B cell (primary cell): ENCODE measurements around the gene ADAM11. TPM values are rescaled to one million over a fixed set of nuclear protein-coding genes. Genes with fewer than 3 reads are reported as not detected.

Experiments used
- ATAC-seq: fragments of 200-7000 bp; cut with Tn5 transposase; one replicate; pipeline ENCODE4 v1.10.0; 2021; ENCODE audit warnings: low read depth, mild to moderate bottlenecking, moderate number of reproducible peaks, moderate library complexity
- CTCF ChIA-PET: fragments of 350-600 bp; sonication (Branson Sonifier 250); formaldehyde crosslinking; loops from one replicate; lab custom pipeline; 2021; ENCODE audit warnings: antibody characterized with exemption, inconsistent platforms; lab: Charles Lee
- POLR2A ChIA-PET: fragments of 350-600 bp; sonication (Branson Sonifier 250); formaldehyde crosslinking; loops from one replicate; lab custom pipeline; 2021; ENCODE audit warnings: antibody characterized with exemption; lab: Charles Lee
- DNase-seq: peaks from one replicate; pipeline ENCODE4 v3.0.0; 2013
- H2AFZ ChIP-seq: 2 replicates; pipeline ENCODE4 v1.6.1; 2012; ENCODE audit warnings: mild to moderate bottlenecking, low read depth, low read length; ENCODE audit not compliant: insufficient read depth, poor library complexity, severe bottlenecking
- H3K27ac ChIP-seq, 2 donors: 1 replicate in 1 of 2; 2 replicates in 1 of 2; pipeline ENCODE4 v1.5.1; 2012 to 2013; ENCODE audit warnings: low read length in 2 of 2, mild to moderate bottlenecking in 2 of 2, moderate library complexity in 1 of 2
- H3K27me3 ChIP-seq, 4 experiments: fragments of 200-600 bp in 1 of 4; sonication (generic) in 1 of 4; replicated peaks in 1 of 4; 1 replicate in 2 of 4; 2 replicates in 2 of 4; pipeline versions ENCODE4 v1.6.1 to v1.7.0; 2013 to 2016; ENCODE audit warnings: low read length in 3 of 4, mild to moderate bottlenecking in 2 of 4, mixed read lengths in 1 of 4, moderate library complexity in 1 of 4; ENCODE audit not compliant: insufficient read depth in 4 of 4, control insufficient read depth in 3 of 4; ENCODE audit errors: control extremely low read depth in 1 of 4
- H3K36me3 ChIP-seq, 2 experiments: replicated peaks in 1 of 2; 1 replicate in 1 of 2; 2 replicates in 1 of 2; pipeline versions ENCODE4 v1.6.1 to v1.7.1; 2013; ENCODE audit warnings: low read length in 1 of 2; ENCODE audit not compliant: insufficient read depth in 2 of 2, control insufficient read depth in 1 of 2; ENCODE audit errors: control extremely low read depth in 1 of 2, extremely low read depth in 1 of 2
- H3K4me1 ChIP-seq, 2 donors: fragments of 200-600 bp in 1 of 2; sonication (generic) in 1 of 2; 1 replicate in 1 of 2; 2 replicates in 1 of 2; pipeline versions ENCODE4 v1.5.1 to v1.6.1; 2013 to 2017; ENCODE audit warnings: low read length in 2 of 2; ENCODE audit not compliant: control insufficient read depth in 2 of 2, insufficient read depth in 2 of 2
- H3K4me2 ChIP-seq: replicated peaks from 2 replicates; pipeline ENCODE3; 2012; ENCODE audit warnings: mild to moderate bottlenecking, low read depth, low read length; ENCODE audit not compliant: poor library complexity, severe bottlenecking
- H3K4me3 ChIP-seq, 5 experiments: fragments of 200-600 bp in 1 of 5; sonication (generic) in 1 of 5; 1 replicate in 3 of 5; 2 replicates in 2 of 5; pipeline versions ENCODE4 v1.5.1 to v1.7.0; 2011 to 2016; ENCODE audit warnings: low read length in 4 of 5, mild to moderate bottlenecking in 4 of 5, low read depth in 2 of 5, control low read depth in 1 of 5, moderate library complexity in 1 of 5; ENCODE audit not compliant: insufficient read depth in 1 of 5; ENCODE audit errors: control extremely low read depth in 1 of 5, extremely low read depth in 1 of 5
- H3K79me2 ChIP-seq: fragments of 200-600 bp; sonication (generic); one replicate; pipeline ENCODE4 v1.6.0; 2016; ENCODE audit warnings: low read length; ENCODE audit not compliant: control insufficient read depth, insufficient read depth
- H3K9ac ChIP-seq: fragments of 200-600 bp; sonication (generic); 2 replicates; pipeline ENCODE4 v1.6.1; 2017; ENCODE audit warnings: mild to moderate bottlenecking, low read length, moderate library complexity
- H3K9me3 ChIP-seq, 3 donors: one replicate each; pipeline versions ENCODE4 v1.6.1 to v1.7.1; 2013; ENCODE audit warnings: low read length in 2 of 3; ENCODE audit not compliant: control insufficient read depth in 2 of 3, insufficient read depth in 1 of 3; ENCODE audit errors: control extremely low read depth in 1 of 3
- H4K20me1 ChIP-seq: 2 replicates; pipeline ENCODE4 v1.6.0; 2012; ENCODE audit warnings: mild to moderate bottlenecking, low read length; ENCODE audit not compliant: insufficient read depth, control insufficient read depth, poor library complexity, severe bottlenecking
- H3K27ac Mint-ChIP-seq: one replicate; pipeline ENCODE4 v1.8.0; 2021; ENCODE audit warnings: mixed read lengths
- H3K27me3 Mint-ChIP-seq: one replicate; pipeline ENCODE4 v1.8.0; 2021; ENCODE audit warnings: mixed read lengths
- H3K4me1 Mint-ChIP-seq: one replicate; pipeline ENCODE4 v1.8.0; 2021; ENCODE audit warnings: mixed read lengths
- H3K4me3 Mint-ChIP-seq: one replicate; pipeline ENCODE4 v1.8.0; 2021; ENCODE audit warnings: mixed read lengths
- H3K9me3 Mint-ChIP-seq: one replicate; pipeline ENCODE4 v1.8.0; 2022; ENCODE audit warnings: mixed read lengths; ENCODE audit not compliant: insufficient read depth
- EZH2 ChIP-seq: IDR thresholded peaks from 2 replicates; pipeline ENCODE4 v1.6.1; 2012; ENCODE audit warnings: borderline replicate concordance, low read depth, mild to moderate bottlenecking, moderate library complexity, low read length; ENCODE audit not compliant: insufficient read depth, poor library complexity, severe bottlenecking
- WGBS: methylation state at CpG from one replicate; pipeline ENCODE4 v1.1.5; 2013; ENCODE audit warnings: missing lambda C conversion rate; ENCODE audit not compliant: insufficient coverage; 5-methylcytosine and 5-hydroxymethylcytosine counted together
- intact Hi-C: fragments of 100-400 bp; cut with micrococcal nuclease; formaldehyde crosslinking; loops from one replicate; pipeline ENCODE4 v1.10.0; 2022
- polyA plus RNA-seq: library from polyadenylated mRNA; depleted of rRNA; stranded (reverse); fragments of >200 nt; gene quantifications from 2 replicates; pipeline ENCODE4 v1.2.3, GENCODE V29; 2012
- total RNA-seq, 2 donors: library from RNA; stranded (reverse); fragments of 120-200 nt in 1 of 2; gene quantifications; 1 replicate in 1 of 2; 2 replicates in 1 of 2; pipeline versions ENCODE4 v1.2.3 to v1.2.4, GENCODE V29; 2013 to 2022
- TF ChIP-seq, protein P1 (sequence below): fragments of 200-600 bp; IDR thresholded peaks from one replicate; pipeline ENCODE4 v1.8.0; 2022; ENCODE audit warnings: antibody characterized with exemption, mild to moderate bottlenecking

Gene ADAM11
- total and polyA plus RNA-seq, 2 donors (not counting 1 experiment from before 2014, with no cell fraction given): 0.39 to 1.00 TPM

DNA sequence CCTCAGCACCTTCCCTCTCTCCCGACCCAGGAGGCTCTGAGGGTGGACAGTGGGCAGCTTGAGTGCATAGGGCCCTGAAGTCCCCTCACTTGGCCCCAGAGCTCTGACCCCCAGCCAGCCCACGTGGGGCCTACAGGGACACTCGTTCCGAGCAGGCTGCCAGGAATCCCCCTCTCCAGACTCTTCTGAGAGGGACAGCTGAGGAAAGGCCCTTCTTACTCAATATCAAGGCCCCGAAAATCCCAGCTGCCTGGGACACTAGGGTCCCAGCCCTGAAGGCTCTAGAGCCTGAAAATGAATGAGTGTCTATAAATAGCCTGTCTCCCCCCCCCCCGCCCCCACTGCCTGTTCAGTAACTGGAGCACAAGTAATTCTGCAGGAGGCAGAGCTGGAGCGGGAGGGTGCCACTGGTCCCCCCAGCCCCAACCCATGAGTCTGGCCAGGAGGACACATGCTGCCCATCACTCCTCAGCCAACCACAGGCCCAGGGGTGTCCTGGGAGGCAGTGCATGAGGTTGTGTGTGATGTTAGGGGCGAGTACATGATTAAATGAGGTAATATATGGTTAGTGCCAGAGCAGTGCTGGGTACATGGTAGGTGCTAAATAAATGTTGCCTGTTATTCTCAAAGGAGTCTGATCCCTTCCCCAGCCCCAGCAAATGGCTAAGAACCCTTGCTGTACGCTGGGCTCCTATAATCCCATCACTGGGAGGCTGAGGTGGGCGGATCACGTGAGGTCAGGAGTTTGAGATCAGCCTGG, 11.6 kb downstream of the ADAM11 start:
- POLR2A ChIA-PET: no interaction called here
- H3K36me3 ChIP-seq: no peaks in the 10 kb centered on the region
- CTCF ChIA-PET: interaction anchor here (0.6 to 11.1 kb wide), 3 partner anchors 95 to 882 kb away, joined by 3 to 208 read pairs (median 6); no protein-coding TSS in a partner anchor
- DNase-seq: no peak
- no peaks in the 10 kb centered on the region for H3K9me3 Mint-ChIP-seq
- 38% methylated on average over 4 of the region's 11 CpGs for whole genome bisulfite sequencing
- no peaks in the 10 kb centered on the region for H3K9me3 ChIP-seq
- H3K4me2 ChIP-seq: no peak overlapping the region
- peaks cover 7% of the 10 kb centered on the region for H3K27me3 Mint-ChIP-seq
- intact Hi-C loops: no loop called here
- H2AFZ ChIP-seq: no peak overlapping the region
- ATAC-seq: no peak
- no peaks in the 10 kb centered on the region for H4K20me1 ChIP-seq
- H3K27ac Mint-ChIP-seq: no peak overlapping the region
- peaks cover 0 to 12% (median 0%) of the 10 kb centered on the region in 4 experiments for H3K27me3 ChIP-seq
- no peak overlapping the region for H3K9ac ChIP-seq
- H3K27ac ChIP-seq: no peak overlapping the region
- no peak overlapping the region for H3K4me3 Mint-ChIP-seq
- H3K79me2 ChIP-seq: no peaks in the 10 kb centered on the region
- peaks cover 6% of the 10 kb centered on the region for H3K4me1 Mint-ChIP-seq
- H3K4me3 ChIP-seq: no peak overlapping the region
- TF ChIP-seq, protein P1, sequence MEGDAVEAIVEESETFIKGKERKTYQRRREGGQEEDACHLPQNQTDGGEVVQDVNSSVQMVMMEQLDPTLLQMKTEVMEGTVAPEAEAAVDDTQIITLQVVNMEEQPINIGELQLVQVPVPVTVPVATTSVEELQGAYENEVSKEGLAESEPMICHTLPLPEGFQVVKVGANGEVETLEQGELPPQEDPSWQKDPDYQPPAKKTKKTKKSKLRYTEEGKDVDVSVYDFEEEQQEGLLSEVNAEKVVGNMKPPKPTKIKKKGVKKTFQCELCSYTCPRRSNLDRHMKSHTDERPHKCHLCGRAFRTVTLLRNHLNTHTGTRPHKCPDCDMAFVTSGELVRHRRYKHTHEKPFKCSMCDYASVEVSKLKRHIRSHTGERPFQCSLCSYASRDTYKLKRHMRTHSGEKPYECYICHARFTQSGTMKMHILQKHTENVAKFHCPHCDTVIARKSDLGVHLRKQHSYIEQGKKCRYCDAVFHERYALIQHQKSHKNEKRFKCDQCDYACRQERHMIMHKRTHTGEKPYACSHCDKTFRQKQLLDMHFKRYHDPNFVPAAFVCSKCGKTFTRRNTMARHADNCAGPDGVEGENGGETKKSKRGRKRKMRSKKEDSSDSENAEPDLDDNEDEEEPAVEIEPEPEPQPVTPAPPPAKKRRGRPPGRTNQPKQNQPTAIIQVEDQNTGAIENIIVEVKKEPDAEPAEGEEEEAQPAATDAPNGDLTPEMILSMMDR: no peak
- no peak for TF ChIP-seq EZH2
- peaks cover 0 to 15% of the 10 kb centered on the region in 2 donors for H3K4me1 ChIP-seq
